NCI-H187 (cell line): Measurements from ENCODE around the gene SRSF7.
"Not testable (repeated sequence)": the region's sequence is repeated elsewhere in the genome, so short reads cannot be mapped to it uniquely, and the experiment has no call there.

Source experiments
- DNase-seq, 2 experiments: peaks; one replicate each; lab custom pipeline; 2025; lab: John Stamatoyannopoulos, UW

Gene SRSF7

GRCh38 chr2:38731684-38732221 lies 19.4 kb downstream of the SRSF7 start:
- DNase-seq: no peak

DNA sequence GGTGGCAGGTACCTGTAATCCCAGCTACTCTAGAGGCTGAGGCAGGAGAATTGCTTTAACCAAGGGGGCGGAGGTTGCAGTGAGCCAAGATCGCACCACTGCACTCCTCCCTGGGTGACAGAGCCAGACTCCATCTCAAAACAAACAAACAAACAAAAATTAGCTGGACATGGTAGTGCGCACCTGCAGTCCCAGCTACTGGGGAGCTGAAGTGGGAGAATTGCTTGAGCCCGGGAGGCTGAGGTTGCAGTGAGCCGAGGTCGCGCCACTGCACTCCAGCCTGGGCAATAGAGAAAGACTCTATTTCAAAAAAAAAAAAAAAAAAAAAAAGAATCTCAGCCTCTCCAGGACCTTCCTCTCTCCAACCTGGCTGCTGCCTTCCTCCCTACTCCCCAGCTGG lies 20.1 kb downstream of the SRSF7 start:
- no peak for DNase-seq

DNA sequence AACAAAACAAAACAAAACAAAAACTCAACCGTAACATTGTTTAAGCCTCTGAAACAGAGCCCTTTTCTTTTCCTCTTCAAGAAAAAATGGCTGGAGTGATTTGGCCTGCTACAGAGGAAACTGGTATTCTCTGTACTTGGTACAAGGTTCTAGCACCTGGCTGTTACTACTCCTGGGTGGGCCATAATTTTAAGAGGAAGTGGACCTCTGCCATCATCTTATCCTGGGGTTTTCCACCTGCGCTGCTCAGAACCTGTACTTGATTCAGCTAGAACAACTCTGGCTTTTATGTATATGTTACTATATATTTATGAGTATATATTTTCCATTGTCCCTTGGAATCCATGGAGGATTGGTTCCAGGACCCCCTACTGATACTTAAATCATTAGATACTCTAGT lies 22.5 kb downstream of the SRSF7 start:
- no peak for DNase-seq

DNA sequence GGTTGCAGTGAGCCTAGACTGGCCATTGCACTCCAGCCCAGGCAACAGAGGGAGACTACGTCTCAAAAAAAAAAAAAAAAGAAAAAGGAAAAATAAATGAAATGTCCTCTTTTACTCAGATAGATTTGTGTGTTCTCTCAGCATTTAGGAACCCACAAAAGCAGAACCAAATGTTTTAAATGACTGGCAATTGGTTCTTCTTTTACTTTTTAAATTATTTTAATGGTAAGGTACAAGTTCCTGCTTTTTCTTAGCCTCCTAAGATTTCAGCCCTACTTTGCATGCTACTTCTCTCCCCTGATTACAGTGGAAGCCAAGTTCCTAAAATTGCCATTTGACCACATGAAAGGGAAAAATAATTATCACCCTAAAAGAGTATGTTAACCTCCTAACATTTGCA lies 23.5 kb downstream of the SRSF7 start:
- DNase-seq: no peak

DNA sequence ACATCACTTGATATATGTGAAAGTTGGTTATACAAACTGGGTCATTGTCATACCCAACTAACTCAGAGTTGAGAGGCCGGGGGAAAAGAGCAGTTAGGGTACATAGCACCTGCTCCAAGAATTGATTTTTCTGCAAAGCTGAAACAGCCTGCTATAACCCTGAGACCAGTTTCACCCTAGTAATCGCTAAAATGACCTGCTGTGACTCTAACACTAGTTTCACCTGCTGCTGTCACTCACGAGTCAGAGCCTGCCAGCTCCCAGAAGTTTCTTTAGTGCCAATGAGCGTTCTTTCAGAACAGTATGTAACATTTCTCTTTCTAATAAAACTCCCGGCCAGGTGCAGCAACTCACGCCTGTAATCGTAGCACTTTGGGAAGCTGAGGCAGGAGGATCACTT lies 28.0 kb downstream of the SRSF7 start:
- no peak for DNase-seq

- DNase-seq: no peak
Observed at GRCh38 chr2:38722271-38723061, 28.7 kb downstream of the SRSF7 start.

- DNase-seq: no peak
Observed at GRCh38 chr2:38720613-38721241, 30.4 kb downstream of the SRSF7 start.

GRCh38 chr2:38719706-38720105 lies 31.5 kb downstream of the SRSF7 start:
- DNase-seq: no peak

- no peak for DNase-seq
Observed at GRCh38 chr2:38718601-38719000, 32.6 kb downstream of the SRSF7 start.

- no peak for DNase-seq
Observed at GRCh38 chr2:38716185-38716584, 35.0 kb downstream of the SRSF7 start.

- not testable (repeated sequence) for DNase-seq
Observed at GRCh38 chr2:38714941-38715340, 36.2 kb downstream of the SRSF7 start.

DNA sequence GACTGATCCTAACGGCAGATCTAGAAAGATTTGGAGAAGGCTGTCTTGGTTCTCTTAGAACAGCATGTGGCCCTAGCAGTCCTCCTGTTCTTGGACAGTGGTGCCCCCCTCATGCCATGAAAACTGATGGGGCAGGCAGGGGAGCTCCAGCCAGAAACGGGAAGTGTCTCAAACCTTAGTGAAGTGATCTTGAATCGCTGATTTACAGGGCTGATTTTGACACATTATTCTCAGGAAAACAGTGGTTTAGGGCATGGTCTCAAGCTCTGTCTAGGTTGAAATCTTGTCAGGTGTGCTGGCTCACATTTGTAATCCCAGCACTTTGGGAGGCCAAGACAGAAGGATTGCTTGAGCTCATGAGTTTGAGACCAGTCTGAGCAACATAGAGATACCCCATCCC lies 37.8 kb downstream of the SRSF7 start:
- no peak for DNase-seq

DNA sequence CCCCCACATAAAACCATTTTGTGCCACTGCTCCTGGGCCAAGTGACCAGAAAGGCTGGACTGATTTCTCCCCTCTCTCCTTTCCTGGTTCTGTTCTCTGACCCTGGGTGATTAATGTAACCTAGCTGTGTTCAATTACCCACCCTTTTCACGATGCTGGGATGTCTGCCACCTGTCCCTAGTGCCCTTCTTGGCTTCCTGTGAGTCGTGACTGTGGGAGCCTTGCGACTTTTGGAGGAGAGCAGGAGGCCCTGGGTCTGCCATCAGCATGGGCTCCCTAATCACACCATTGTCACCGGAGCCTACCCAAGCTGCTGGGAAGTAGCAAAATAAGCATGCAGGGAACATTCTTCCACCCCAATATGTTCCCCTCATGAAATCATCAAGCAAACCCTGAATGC lies 38.3 kb downstream of the SRSF7 start:
- DNase-seq: no peak

DNA sequence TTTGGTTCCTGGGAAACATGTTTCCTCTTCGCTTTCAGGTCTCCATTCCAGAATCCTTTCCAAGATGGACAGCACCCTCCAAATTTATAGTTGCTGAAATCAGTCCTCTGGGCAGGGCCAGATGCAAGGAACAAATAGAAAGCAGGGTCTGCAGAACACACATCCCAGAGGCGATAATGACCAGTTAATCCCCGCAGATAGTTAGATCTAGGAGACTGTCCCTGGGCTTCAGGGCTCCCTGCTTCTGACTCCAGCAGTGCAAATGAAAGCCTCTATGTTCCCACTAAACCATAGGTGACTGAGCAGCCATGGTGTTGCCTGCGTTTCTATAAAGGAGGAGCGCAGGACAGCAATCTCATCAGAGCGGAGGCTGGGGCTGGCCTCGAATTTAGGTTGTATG lies 38.7 kb downstream of the SRSF7 start:
- no peak for DNase-seq

- no peak for DNase-seq
Observed at GRCh38 chr2:38711558-38711957, 39.6 kb downstream of the SRSF7 start.

- no peak for DNase-seq
Observed at GRCh38 chr2:38709567-38710194, 41.5 kb downstream of the SRSF7 start.

GRCh38 chr2:38708900-38709566 lies 42.1 kb downstream of the SRSF7 start:
- no peak for DNase-seq

DNA sequence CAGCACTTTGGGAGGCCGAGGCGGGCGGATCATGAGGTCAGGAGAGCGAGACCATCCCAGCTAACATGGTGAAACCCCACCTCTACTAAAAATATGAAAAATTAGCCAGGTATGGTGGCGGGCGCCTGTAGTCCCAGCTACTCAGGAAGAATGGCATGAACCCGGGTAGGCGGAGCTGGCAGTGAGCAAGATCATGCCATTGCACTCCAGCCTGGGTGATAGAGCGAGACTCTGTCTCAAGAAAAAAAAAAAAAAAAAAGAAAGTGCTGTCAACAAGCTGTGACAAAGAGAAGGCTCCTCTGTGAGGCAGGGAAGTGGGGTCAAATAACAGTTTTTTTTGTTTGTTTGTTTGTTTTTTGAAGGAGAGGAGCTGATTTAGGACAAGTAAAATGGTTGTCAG lies 42.7 kb downstream of the SRSF7 start:
- not testable (repeated sequence) for DNase-seq

DNA sequence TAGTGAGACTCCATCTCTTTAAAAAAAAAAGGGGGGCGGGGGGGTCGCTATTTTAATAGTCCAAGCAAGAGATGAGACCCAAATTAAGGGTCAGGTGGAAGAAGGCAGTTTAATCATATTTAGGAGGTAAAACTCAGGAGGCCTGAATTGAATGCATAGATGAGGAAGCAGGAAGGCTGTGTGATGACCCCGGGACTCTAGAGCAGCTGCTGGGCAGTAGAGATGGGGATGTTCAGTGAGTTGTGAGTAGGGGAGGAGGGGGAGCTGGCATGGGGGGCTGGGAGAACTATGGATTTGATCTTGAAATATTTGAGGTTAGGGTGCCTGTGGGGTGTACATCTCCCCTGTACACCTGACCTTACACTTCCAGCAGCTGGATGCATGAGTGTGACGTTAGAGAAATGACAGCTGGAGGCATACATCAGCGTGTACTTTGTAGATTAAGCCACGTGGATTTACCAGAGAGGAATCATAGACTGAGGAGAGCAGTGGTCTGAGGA lies 44.3 kb downstream of the SRSF7 start:
- no peak for DNase-seq

- no peak for DNase-seq
Observed at GRCh38 chr2:38704664-38705063, 46.5 kb downstream of the SRSF7 start.

DNA sequence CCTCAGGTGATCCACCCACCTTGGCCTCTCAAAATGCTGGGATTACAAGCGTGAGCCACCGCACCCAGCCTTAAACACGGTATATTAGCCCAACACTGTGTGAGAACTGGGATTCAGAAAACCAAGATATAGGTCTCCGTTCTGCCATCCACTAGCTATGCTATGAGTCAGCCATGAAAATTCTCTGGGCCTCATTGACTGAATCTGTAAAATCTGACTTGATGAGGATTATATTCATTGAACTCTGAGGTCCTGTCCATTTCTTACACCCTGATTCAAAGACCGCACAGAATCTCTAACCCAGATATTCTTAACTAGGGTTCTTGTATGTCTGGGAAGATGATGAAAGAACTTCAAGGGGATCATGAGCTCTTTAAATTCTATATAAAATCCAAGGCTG lies 47.8 kb downstream of the SRSF7 start:
- DNase-seq: not testable (repeated sequence)

- no peak for DNase-seq
Observed at GRCh38 chr2:38702413-38702812, 48.7 kb downstream of the SRSF7 start.
